Stimulated activated CD4-positive, alpha-beta T cell treated with anti-CD3 and anti-CD28 coated beads, Interleukin-2, amount 100 ng/mL, for 4 hours (primary cell): ENCODE measurements around the gene ATPAF1.
"Not testable (repeated sequence)": the region's sequence is repeated elsewhere in the genome, so short reads cannot be mapped to it uniquely, and the experiment has no call there.

Source experiments
- DNase-seq: peaks from one replicate; pipeline ENCODE4 v3.0.0-alpha.2; 2020; ENCODE audit warnings: low read depth

Gene ATPAF1

GRCh38 chr1:46681333-46682034 is 13.3 kb upstream of the ATPAF1 start:
- DNase-seq: no peak

- DNase-seq: no peak
Measured at GRCh38 chr1:46679789-46680573, 11.8 kb upstream of the ATPAF1 start.

- DNase-seq: no peak
Measured at GRCh38 chr1:46677339-46677738, 9.2 kb upstream of the ATPAF1 start.

GRCh38 chr1:46676531-46676930 is 8.4 kb upstream of the ATPAF1 start:
- DNase-seq: no peak

- DNase-seq: no peak
Measured at GRCh38 chr1:46675549-46676314, 7.6 kb upstream of the ATPAF1 start.

- DNase-seq: no peak
Measured at GRCh38 chr1:46673749-46674182, 5.6 kb upstream of the ATPAF1 start.

GRCh38 chr1:46672696-46673095 is 4.5 kb upstream of the ATPAF1 start:
- DNase-seq: no peak

- DNase-seq: no peak
Measured at GRCh38 chr1:46671554-46671953, 3.4 kb upstream of the ATPAF1 start, which contains the start of gene TEX38. TSS of gene TEX38 (plus strand) at chr1:46671854. CDS start at chr1:46671935, 81 bp downstream.

GRCh38 chr1:46670134-46670533 is 2.0 kb upstream of the ATPAF1 start:
- DNase-seq: no peak

- no peak for DNase-seq
Measured at GRCh38 chr1:46665983-46666382, 2.2 kb downstream of the ATPAF1 start.

- not testable (repeated sequence) for DNase-seq
Measured at GRCh38 chr1:46662919-46663318, 5.2 kb downstream of the ATPAF1 start.

GRCh38 chr1:46660116-46660515 is 8.0 kb downstream of the ATPAF1 start:
- not testable (repeated sequence) for DNase-seq

GRCh38 chr1:46659307-46659870 is 8.8 kb downstream of the ATPAF1 start:
- no peak for DNase-seq

GRCh38 chr1:46657775-46658174 is 10.4 kb downstream of the ATPAF1 start:
- DNase-seq: no peak

GRCh38 chr1:46656643-46657042 is 11.5 kb downstream of the ATPAF1 start:
- DNase-seq: no peak

GRCh38 chr1:46655848-46656247 is 12.3 kb downstream of the ATPAF1 start:
- DNase-seq: no peak

- not testable (repeated sequence) for DNase-seq
Measured at GRCh38 chr1:46654698-46655097, 13.5 kb downstream of the ATPAF1 start.

- DNase-seq: no peak
Measured at GRCh38 chr1:46654012-46654411, 14.2 kb downstream of the ATPAF1 start.

GRCh38 chr1:46653405-46653958 is 14.7 kb downstream of the ATPAF1 start:
- DNase-seq: no peak

- no peak for DNase-seq
Measured at GRCh38 chr1:46652321-46653100, 15.7 kb downstream of the ATPAF1 start.

GRCh38 chr1:46651152-46651551 is 17.0 kb downstream of the ATPAF1 start:
- not testable (repeated sequence) for DNase-seq
